HG03378 (cell line): Measurements from ENCODE around the gene APBA2.

Experiments used
- ATAC-seq: cut with Tn5 transposase; IDR thresholded peaks from one replicate; pipeline ENCODE4 v1.9.1; 2021; ENCODE audit warnings: mild to moderate bottlenecking, moderate library complexity; ENCODE audit not compliant: unreplicated experiment

The APBA2 gene

GRCh38 chr15:29053661-29054131, 167.9 kb downstream of the APBA2 start:
- no peak for ATAC-seq

DNA sequence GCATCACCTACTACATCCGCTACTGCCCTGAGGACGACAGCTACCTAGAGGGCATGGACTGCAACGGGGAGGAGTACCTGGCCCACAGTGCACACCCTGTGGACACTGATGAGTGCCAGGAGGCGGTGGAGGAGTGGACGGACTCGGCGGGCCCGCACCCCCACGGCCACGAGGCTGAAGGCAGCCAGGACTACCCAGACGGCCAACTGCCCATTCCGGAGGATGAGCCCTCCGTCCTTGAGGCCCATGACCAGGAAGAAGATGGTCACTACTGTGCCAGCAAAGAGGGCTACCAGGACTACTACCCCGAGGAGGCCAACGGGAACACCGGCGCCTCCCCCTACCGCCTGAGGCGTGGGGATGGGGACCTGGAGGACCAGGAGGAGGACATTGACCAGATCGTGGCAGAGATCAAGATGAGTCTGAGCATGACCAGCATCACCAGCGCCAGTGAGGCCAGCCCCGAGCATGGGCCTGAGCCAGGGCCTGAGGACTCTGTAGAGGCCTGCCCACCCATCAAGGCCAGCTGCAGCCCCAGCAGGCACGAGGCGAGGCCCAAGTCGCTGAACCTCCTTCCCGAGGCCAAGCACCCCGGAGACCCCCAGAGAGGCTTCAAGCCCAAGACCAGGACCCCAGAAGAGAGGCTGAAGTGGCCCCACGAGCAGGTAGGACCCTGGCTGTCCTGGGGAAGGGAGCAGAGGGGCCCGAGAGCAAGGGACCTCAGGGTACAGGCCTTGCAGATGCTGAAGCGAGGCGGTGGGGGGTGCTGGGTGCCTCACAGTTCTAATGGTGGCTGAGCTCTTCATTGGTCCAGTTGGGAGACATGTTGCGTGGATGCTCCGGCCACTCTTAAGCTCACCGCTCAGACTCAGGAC, 168.6 kb downstream of the APBA2 start:
- ATAC-seq: no peak

DNA sequence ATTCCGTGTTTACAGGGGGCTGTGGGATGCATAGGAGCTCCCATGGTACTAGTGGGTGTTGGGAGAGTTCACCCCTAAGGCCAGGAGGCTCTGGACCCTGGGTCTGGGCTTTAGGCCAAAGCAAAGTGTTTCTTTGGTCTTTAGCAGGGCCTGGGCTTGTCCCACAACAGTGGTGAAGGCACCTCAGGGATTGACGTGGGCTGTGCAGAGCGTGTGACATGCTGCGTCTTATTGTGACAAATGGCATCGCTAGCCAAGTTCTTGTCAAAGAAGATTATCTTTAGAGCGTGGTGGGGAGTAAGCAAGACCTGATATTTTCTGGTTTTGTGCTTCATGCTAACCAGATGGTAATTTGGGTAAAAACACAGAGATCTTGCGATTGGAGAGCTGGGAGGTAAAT, 170.1 kb downstream of the APBA2 start:
- ATAC-seq: no peak

GRCh38 chr15:29056839-29057450, 171.2 kb downstream of the APBA2 start:
- no peak for ATAC-seq

DNA sequence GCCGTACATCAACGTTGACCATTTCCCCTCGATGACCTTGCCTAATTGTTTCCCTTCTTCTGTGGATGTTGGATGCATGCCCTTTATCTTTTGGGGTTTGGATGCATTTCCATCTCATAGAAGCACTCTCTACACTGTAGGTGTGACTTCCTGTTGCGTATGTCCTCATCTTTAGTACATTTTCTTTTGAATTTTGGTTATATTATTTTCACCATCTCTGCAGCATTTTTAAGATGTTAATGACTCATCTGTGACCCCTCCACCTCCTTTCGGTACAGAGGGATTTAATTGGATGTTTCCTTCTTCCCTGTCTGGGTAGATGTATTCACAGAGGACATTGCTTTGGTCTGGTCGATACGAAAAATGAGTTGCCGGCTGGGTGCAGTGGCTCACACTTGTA, 172.1 kb downstream of the APBA2 start:
- no peak for ATAC-seq

DNA sequence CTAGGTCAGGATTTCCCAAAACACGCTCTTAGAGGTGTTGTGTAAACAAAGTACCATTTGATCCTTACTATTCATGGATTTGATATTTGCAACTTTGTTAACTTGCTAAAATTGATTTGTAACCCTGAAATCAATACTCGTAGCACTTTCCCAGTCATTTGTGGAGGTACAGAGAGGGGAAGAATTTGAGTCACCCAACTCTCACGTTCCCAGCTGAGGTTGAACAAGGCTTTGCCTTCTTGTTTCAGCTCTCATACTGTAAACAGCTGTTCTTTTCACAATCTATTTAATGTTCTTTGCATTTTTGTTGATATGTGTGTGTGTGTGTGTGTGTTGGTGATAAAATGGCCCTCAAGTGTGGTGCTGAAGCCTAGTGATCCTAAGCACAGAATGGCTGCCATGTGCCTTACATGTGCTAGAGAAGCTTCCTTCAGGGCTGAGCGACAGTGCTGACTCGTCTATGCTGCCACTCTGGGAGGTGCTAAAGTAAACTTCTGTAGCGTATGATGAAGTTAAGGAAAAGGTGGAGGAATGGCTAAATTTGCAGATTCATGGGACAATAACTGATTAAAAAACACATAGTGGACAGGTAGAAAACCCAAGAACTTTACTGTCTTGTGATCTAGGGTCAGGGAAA, 173.2 kb downstream of the APBA2 start:
- ATAC-seq: no peak

GRCh38 chr15:29059871-29060640, 174.3 kb downstream of the APBA2 start:
- no peak for ATAC-seq

GRCh38 chr15:29061746-29062145, 176.0 kb downstream of the APBA2 start:
- ATAC-seq: no peak

- no peak for ATAC-seq
These were observed 176.4 kb downstream of the APBA2 start for GRCh38 chr15:29062179-29062591.

DNA sequence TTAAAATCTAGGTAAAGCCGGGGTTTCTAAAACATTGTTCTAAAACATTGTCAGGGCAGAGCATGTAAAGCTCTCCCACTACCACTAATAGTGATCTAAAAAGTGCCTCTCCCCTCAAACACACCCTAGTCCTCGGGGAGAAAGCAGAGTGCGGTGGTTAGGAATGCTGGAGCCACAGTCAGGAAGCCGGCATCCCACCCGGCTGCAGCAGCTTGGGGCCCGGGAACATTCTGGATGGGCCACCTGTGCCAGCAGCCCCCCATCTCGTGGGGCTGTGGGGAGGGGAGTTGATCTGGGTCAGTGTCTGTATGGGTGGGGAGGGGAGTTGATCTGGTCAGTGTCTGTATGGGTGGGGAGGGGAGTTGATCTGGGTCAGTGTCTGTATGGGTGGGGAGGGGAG, 176.9 kb downstream of the APBA2 start:
- no peak for ATAC-seq

DNA sequence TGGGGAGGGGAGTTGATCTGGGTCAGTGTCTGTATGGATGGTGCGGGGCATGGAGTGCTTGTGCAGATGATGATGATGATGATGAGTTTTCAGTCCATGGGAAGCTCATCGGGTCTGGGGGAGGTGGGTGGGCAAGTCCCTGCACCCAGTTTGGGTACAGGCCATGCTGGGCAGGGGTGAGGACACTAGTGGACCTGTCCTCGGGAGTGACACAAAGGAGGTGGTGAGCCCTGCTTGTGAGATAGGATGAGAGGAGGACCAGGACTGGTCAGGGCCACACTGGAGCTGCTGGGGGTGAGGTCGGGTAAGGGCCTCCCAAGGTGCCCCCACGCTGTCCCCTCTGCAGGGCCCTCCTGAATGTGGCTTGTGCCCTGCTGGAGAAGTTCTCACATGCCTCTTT, 177.9 kb downstream of the APBA2 start:
- ATAC-seq: no peak

DNA sequence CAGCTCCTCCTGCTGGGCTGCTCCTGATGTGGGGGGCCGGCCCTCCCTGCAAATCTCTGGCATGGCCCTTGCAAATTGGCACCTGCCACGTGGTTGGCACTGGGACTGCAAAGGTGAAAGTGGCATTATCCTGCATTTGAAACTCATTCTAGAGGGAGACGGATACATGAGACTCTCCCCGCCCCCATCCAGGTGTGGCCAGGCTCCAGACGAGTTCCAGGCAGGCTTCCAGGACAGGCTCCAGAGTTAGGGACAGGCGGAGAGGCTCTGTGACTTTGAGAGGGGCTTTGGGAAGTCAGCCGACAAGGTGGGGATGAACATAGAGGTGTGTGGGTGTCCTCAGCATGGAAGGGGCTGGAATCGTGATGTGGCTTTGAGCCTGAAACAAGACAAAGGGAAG, 178.5 kb downstream of the APBA2 start:
- ATAC-seq: no peak

DNA sequence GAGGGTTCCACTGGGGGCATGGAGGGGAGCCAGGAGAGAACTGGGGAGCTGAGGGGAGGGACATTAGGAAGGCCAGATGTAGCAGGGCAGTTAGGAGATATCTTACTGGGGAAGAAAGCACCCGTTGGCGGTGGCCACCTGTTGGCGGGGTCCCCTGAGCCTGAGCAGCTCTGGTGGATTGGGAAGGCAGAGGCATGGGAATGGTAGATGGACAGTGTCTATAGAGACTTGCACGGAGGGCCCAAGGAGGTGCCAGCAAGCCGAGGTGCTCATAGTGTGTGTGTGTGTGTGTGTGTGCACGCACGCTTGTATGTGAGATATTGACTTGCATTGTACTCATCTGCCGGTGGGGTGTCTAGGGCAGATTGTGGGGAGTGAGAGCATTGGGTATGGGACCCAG, 179.0 kb downstream of the APBA2 start:
- ATAC-seq: no peak

DNA sequence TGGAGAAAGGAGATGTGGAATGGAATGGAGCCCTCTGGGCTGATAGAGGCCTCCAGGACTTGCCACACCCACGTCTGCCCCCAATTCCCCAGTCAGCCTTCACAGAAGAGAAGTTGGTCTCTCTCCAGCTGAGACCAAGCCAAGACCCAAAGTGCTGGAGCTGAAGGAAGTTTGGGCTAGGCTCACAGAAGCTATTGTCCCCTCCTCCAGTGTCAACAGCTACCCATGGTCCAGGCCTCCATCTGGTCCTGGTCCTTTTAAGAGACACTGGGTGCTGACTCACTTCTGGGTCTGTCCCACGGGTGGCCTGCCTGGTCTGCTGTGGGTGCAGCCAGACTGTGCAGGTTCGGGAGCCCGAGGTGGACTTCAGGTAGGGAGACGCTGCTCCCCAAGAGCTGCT, 179.8 kb downstream of the APBA2 start:
- ATAC-seq: no peak

- ATAC-seq: no peak
These were observed 180.5 kb downstream of the APBA2 start for GRCh38 chr15:29066310-29066709.

GRCh38 chr15:29066838-29067237, 181.1 kb downstream of the APBA2 start:
- no peak for ATAC-seq

DNA sequence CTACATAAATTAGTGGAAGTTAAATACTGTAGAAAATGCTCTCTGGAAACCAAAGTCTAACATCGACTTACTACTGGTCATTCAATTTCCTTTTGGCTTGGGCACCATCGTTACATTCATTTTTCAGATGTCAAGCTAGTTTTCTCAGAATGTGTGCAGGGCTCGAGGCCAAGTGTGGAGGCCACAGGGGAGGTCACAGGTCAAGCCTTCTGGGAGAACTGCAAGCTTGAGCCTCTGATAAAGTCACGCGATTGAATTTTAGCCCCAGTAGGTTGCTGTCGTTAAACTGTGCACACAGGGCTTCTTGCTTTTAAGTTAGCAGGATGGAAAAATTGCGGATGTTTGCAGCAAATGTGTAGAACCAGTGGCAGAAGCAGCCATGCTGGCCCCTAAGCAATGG, 182.2 kb downstream of the APBA2 start:
- no peak for ATAC-seq

- ATAC-seq: no peak
These were observed 184.9 kb downstream of the APBA2 start for GRCh38 chr15:29070471-29071231.

DNA sequence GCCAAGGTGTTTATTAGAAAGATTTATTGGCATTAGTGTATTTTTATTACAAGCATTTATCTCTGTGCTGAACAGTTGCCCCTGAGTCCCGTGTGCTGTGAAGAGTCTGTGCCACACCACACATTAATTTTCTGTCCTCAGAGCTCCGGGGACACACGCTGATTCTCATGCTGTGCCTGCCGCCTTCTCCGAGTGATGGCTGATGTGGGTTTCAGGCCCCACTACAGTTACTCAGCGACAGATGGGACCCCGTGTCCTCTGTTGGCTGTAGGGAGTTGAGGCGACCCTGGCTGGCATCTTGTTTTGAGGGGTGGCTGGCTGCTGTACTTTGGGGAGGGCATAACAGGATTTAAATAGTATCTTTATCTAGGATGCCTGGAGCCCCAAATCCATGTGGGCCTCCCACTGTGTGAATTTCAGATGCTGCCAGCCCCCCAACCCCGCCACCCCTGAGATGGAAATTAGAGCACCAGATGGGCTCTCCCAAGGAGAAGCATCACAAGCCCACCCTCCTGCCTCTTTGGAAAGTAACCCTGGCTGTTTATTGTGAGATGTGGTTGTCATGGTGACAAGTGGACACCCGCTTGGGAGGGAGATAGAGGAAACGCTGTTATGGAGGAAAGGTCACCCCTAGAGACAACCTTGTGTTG, 185.6 kb downstream of the APBA2 start:
- ATAC-seq: no peak

DNA sequence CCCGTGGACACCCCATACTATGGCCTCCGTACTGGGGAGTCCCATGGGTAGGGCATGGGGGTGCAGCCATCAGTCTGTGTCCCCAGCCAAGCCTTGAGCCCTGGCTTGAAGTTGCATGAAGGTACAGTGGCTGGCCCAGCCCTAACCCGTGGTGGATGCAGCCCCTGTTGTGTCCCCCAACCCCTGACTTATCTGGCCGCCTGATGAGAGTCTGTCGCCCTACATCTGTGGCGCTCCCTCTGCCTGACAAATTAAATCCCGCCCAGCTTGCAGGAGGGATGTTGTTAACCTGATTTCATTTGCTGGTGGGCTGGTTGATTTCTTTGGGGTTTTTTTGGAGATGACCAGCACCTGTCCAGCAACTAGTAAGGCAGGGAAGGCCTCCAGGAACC, 186.1 kb downstream of the APBA2 start:
- ATAC-seq: no peak
